Upper lobe of left lung (tissue), 4 donors: ENCODE results near the gene CAB39L.

Experiments
- EP300 ChIP-seq, 4 donors: sonication (generic); formaldehyde crosslinking; IDR thresholded peaks; one replicate each; pipeline ENCODE4 v1.5.1; 2017; ENCODE audit warnings: antibody characterized with exemption in 4 of 4, control low read depth in 2 of 4
- POLR2A ChIP-seq, 4 donors: fragments of 450-650 bp; IDR thresholded peaks; one replicate each; pipeline ENCODE4 v1.5.1; 2016 to 2017; ENCODE audit warnings: antibody characterized with exemption in 4 of 4, mild to moderate bottlenecking in 2 of 4
- TF ChIP-seq, protein P1 (sequence below), 6 experiments: fragments of 450-650 bp in 4 of 6; fragments of 200-600 bp in 2 of 6; sonication (generic) in 2 of 6; IDR thresholded peaks; one replicate each; pipeline ENCODE4 v1.5.1; 2016 to 2019; ENCODE audit warnings: antibody characterized with exemption in 6 of 6

DNA sequence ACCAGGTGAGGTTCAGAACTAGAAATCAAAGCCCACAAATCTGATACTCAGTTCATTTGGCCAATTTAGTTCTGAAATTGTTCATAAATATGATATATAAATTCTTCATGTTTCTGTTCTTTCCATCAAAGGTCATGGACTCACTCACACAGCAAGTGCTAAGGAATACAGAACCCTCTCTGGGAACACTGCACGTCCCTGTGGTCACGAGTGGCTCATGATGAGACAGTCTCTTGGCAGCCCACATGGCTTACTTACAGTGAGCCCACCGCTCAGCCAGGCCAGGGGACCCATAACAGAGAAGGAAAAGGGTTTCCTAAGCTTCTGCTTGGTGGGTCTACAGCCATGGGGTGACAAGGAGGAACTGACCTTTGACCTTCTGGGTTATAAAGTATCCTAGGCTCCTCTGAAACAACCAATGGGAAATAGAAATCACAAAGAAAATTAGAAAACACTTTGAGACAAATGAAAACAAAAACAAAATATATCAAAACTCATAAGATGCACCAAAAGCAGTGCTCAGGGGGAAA lies 128.8 kb downstream of the CAB39L start:
- TF ChIP-seq, protein P1, sequence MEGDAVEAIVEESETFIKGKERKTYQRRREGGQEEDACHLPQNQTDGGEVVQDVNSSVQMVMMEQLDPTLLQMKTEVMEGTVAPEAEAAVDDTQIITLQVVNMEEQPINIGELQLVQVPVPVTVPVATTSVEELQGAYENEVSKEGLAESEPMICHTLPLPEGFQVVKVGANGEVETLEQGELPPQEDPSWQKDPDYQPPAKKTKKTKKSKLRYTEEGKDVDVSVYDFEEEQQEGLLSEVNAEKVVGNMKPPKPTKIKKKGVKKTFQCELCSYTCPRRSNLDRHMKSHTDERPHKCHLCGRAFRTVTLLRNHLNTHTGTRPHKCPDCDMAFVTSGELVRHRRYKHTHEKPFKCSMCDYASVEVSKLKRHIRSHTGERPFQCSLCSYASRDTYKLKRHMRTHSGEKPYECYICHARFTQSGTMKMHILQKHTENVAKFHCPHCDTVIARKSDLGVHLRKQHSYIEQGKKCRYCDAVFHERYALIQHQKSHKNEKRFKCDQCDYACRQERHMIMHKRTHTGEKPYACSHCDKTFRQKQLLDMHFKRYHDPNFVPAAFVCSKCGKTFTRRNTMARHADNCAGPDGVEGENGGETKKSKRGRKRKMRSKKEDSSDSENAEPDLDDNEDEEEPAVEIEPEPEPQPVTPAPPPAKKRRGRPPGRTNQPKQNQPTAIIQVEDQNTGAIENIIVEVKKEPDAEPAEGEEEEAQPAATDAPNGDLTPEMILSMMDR (IDR thresholded peaks at IDR 0.05), result no peak
- TF ChIP-seq POLR2A (IDR thresholded peaks at IDR 0.05), result no peak
- no peak for TF ChIP-seq EP300 (IDR thresholded peaks at IDR 0.05)
